ENCODE data around the gene ZNF700. TPM values are rescaled to one million over a fixed set of nuclear protein-coding genes. Genes with fewer than 3 reads are reported as not detected.
"Not testable (repeated sequence)": the region's sequence is repeated elsewhere in the genome, so short reads cannot be mapped to it uniquely, and the experiment has no call there.

Gene ZNF700
- total RNA-seq, 1 donor from 2014 or later = 23.2 TPM

DNA sequence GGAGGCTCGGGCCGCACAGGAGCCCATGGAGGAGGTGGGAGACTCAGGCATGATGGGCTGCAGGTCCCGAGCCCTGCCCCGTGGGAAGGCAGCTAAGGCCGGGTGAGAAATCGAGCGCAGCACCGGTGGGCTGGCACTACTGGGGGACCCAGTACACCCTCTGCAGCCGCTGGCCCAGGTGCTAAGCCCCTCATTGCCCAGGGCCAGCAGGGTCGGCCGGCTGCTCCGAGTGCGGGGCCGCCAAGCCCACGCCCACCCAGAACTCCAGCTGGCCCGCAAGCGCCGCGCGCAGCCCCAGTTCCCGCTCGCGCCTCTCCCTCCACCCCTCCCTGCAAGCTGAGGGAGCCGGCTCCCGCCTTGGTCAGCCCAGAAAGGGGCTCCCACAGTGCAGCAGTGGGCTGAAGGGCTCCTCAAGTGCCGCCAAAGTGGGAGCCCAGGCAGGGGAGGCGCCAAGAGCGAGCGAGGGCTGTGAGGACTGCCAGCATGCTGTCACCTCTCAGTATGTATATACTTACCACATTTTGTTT lies 16.5 kb downstream of the ZNF700 start:
- not testable (repeated sequence) for DNase-seq (ENCODE audit: low read depth)

DNA sequence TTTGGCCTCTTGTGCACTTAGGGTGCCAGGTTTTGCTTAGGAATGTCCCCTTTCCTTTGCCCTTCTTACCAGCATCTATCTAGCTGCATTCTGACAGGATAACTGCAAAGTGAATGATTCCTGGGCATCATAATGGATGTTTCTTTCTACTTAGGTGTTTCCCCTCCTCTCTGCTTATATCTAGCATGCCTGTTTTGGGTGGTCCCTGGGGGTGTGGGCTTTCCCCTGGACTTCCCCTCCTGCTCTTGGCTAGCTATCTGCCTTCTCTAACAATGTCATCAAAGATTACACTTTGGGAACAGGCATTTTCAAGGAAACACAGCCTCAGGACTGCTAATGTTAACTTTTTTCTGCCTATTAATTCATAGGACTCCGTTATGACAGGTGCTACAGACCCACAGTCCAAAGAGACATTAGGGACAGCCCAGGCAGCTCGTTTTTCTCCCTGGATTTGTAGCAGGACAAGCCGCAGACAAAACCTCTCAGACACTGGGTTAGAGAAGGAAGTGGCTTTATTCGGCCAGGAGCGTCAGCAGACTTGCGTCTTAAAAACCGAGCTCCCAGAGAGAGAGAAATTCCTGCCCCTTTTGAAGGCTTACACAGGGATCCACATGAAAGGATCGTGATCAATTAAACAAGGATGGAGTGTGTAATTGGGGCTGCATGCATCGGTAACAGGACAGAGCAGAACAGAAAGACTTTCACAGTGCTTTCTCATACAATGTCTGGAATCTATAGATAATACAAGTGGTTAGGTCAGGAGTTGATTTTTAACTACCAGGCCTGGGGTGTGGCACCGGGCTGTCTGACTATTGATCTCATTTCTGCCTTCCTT lies 17.3 kb downstream of the ZNF700 start:
- no peak for DNase-seq (ENCODE audit: low read depth)

DNA sequence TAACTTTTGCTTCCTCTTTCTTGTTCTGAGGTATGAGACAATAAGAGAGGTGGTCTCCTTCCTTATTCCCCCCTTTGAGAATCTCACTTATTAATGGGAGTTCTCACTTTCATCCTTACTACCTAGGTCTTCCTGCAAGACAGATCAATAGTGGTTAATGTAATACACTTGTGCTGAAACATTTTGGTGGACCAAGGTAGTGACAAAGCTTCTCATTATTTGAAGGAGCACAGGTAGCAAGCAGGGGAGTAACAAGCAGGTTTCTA lies 17.9 kb downstream of the ZNF700 start:
- DNase-seq (ENCODE audit: low read depth) = no peak

DNA sequence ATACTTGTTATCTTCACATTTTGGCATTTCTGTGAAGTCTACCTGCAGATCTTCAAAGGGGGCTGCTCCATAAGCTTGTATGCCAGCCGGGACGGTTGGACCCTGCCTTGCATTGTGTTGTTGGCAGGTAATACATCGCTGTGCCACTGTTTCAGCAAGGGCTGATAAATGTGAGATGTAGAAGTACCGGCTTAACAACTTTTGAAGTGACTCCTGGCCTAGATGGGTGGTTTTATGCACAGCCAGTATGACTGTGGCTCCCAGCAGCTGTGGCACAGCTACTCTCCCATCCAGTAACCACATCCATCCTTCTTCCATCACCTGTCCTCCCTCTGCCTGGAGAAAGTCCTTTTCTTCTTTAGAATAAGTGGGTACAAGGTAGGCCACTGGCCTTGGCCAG lies 19.7 kb downstream of the ZNF700 start:
- no peak for DNase-seq (ENCODE audit: low read depth)

DNA sequence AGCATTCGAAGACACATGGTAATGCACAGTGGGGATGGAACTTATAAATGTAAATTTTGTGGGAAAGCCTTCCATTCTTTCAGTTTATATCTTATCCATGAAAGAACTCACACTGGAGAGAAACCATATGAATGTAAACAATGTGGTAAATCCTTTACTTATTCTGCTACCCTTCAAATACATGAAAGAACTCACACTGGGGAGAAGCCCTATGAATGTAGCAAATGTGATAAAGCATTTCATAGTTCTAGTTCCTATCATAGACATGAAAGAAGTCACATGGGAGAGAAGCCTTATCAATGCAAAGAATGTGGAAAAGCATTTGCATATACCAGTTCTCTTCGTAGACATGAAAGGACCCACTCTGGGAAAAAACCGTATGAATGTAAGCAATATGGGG lies 23.7 kb downstream of the ZNF700 start:
- DNase-seq (ENCODE audit: low read depth) = no peak

DNA sequence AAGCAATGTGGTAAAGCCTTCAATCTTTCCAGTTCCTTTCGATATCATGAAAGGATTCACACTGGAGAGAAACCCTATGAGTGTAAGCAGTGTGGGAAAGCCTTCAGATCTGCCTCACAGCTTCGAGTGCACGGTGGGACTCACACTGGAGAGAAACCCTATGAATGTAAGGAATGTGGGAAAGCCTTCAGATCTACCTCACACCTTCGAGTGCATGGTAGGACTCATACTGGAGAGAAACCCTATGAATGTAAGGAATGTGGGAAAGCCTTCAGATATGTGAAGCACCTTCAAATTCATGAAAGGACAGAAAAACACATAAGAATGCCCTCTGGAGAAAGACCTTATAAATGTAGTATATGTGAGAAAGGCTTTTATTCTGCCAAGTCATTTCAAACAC lies 24.3 kb downstream of the ZNF700 start:
- DNase-seq (ENCODE audit: low read depth) = peak; percentile 19

DNA sequence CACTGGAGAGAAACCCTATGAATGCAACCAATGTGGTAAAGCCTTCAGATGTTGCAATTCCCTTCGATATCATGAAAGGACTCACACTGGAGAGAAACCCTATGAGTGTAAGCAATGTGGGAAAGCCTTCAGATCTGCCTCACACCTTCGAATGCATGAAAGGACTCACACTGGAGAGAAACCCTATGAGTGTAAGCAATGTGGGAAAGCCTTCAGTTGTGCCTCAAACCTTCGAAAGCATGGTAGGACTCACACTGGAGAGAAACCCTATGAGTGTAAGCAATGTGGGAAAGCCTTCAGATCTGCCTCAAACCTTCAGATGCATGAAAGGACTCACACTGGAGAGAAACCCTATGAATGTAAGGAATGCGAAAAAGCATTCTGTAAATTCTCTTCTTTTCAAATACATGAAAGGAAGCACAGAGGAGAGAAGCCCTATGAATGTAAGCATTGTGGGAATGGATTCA lies 24.7 kb downstream of the ZNF700 start:
- not testable (repeated sequence) for DNase-seq (ENCODE audit: low read depth)

DNA sequence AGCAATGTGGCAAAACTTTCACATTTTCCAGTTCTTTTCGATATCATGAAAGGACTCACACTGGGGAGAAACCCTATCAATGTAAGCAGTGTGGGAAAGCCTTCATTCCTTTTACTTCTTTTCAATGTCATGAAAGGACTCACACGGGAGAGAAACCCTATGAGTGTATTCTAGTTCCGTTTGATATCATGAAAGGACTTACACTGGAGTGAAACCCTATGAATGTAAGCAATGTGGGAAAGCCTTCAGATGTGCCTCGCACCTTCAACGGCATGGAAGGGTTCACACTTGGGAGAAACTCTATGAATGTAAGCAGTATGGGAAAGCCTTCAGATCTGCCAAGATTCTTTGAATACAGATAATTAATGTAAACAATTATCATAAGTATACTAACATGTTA lies 25.4 kb downstream of the ZNF700 start:
- DNase-seq (ENCODE audit: low read depth) = no peak

DNA sequence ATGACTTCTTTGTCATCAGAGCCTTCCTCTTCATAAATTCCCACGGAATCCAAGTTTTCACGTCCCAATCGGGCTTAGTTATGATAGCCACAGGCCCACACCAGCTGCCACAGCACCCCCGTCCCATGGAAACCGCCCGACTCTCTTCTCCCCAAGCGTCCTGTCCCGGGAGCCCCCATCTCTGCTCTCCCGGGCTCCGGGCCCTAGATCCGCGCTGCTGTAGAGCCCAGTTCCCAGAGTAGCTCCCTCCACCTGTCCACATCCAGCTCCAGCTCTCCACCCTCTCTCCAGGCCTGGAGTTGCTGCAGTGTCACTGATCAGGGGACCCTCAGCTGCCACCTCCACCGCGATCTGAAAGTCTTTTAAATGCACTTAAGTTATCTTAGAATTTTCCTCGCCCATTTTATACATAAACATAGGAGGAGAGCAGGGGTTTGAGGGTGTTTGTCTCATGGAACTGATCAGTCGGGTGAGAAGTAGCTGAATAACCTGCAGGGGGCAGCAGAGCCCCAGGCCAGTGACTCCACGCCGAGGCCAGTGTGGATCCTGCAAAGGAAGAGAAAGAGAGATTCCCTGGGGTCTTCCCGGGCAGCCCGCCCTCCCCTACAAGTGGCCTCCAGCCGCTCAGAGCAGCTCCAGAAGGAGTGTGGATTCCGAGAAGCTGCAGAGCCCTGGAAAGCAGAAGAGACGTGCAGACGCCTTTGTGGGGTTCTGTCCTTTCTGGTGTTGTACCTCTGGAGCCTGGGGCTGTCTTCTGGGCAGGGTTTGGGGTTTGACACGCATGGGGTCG lies 38.9 kb downstream of the ZNF700 start:
- peak; percentile 29 for DNase-seq (ENCODE audit: low read depth)

DNA sequence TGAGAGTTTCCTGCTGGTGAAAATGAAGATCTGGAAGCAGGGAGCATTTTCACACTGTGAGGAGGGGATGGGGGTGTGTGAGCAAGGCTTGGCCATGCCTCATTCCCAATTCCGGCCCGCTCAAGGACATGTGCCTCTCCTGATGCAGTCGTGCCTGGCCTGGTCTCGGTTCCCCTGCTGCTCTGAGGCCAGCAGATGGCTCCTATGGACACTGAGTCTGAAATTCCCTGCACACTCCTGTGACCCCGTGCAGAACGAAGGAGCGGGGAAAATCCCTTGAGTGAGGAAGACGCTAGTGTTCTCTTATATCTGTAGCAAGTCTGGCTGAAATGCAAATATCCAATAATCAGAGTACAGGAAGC lies 39.6 kb downstream of the ZNF700 start:
- DNase-seq (ENCODE audit: low read depth) = no peak

DNA sequence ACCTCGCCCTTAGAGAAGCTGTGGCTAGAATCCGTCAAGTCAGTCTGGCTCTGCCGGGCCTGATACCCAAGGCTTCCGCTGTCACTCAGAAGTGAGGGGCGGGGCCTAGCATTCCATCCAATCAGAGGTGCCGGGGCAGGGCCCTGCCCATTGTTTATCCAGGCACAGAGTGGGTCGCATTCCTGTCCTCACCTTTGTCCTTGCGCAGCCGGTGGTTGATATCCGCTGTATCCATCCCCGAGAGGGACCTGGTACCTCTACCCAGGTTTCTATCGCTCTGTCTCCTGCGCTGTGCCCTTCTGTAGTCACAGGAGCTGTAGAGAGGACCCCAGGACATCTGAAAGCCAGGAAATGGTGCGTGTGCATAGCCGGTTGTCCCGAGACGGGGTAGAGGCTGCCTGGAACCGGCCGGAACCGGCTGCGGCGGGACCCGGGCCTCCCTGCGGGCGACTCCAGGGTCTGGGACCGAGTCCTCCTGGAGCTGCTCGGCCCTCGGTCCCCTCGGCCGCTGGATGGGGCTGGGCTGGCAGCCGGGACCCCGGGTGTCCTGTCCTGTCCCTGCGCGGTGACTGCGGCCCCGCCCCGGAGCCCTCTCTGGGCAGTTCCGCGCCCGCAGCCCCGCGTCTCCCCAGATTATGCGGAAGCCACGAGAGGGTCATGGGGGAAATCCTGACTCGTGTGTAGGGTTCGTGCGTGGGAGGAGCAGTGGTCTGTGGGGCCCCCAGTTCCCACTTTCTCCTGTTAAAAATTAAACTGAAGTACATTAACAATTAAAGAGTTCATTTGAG lies 40.1 kb downstream of the ZNF700 start, which contains the start of gene ZNF763:
TSS of gene ZNF763 (plus strand) at position 183 of the 788 bp plus-strand sequence. CDS start at position 352, 169 bp downstream.
- peak; percentile 82 for DNase-seq (ENCODE audit: low read depth)

DNA sequence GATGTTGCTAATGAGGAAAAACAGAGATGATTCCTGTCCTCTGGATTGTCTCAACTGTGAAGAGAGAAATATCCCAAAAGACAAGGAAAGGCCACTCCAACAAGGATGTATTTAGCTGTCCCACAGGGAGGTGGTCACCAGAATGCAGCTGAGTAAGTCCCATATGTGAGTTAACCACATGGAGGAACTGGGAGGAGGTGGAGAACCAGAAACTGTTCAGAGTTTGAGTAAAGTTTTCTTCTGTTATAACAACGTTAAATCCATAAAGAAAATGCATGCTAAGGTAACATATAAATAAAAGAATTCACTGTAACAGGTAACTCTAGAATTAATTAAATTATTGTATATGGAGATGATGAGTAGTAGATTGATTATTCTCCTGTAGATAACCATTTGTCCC lies 45.3 kb downstream of the ZNF700 start:
- no peak for DNase-seq (ENCODE audit: low read depth)

DNA sequence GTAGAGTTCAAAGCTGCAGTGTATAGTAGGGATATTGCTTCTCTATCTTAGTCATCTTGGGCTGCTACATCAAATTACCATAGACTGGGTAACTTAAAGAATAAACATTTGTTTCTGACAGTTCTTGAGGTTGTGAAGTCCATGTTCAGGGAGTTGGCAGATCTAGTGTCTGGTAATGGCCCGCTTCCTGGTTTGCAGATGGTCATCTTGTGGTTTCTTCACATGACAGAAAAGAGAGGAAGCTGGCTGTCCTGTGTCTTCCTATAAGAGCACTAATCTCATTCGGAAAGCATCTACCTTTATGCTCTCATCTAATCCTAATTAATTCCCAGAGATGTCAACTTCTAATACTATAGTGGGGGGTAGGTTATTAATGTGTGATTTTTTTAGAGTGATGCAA lies 46.1 kb downstream of the ZNF700 start:
- DNase-seq (ENCODE audit: low read depth) = no peak

DNA sequence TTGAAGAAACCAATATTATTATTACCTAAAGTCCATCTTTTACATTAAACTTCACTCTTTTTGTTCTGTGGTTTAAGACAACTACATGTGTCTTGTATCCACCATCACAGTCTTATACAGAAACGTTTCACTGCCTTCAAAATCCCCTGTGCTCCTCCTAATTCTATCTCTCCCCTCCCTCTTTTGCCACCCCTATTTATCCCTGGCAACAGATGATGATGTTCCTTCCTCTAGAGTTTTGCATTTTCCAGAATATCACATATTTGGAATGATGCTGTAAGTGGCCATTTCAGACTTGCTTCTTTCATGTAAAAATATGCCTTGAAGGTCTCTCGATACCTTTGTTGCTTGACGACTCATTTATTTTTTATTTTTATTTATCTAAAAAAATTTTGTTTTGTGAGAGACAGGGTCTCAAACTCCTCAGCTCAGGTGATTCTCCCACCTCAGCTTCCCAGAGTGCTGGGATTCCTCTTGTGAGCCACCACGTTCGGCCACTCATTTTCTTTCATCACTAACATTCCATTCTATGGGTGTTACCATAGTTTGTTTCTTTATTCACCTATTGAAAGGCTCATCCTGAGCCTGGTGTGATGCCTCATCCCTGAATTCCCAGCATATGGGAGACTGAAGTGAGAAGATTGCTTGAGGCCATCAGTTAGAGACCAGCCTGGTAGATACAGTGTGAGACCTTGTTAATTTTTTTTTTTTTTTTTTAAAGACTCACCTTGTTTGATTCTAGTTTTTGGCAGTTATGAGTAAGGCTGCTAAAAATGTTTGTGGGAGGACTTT lies 48.3 kb downstream of the ZNF700 start:
- DNase-seq (ENCODE audit: low read depth) = no peak

DNA sequence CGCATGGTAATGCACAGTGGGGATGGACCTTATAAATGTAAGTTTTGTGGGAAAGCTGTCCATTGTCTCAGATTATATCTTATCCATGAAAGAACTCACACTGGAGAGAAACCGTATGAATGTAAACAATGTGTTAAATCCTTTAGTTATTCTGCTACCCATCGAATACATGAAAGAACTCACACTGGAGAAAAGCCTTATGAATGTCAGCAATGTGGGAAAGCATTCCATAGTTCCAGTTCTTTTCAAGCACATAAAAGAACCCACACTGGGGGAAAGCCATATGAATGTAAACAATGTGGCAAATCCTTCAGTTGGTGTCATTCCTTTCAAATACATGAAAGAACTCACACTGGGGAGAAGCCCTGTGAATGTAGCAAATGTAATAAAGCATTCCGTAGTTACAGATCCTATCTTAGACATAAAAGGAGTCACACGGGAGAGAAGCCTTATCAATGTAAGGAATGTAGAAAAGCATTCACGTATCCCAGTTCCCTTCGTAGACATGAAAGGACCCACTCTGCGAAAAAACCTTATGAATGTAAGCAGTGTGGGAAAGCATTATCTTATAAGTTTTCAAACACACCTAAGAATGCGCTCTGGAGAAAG lies 53.7 kb downstream of the ZNF700 start:
- no peak for DNase-seq (ENCODE audit: low read depth)

DNA sequence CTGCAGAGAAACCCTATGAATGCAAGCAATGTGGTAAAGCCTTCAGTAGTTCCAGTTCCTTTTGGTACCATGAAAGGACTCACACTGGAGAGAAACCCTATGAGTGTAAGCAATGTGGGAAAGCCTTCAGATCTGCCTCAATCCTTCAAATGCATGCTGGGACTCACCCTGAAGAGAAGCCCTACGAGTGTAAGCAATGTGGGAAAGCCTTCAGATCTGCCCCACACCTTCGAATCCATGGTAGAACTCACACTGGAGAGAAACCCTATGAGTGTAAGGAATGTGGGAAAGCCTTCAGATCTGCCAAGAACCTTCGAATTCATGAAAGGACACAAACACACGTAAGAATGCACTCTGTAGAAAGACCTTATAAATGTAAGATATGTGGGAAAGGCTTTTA lies 54.6 kb downstream of the ZNF700 start:
- no peak for DNase-seq (ENCODE audit: low read depth)

DNA sequence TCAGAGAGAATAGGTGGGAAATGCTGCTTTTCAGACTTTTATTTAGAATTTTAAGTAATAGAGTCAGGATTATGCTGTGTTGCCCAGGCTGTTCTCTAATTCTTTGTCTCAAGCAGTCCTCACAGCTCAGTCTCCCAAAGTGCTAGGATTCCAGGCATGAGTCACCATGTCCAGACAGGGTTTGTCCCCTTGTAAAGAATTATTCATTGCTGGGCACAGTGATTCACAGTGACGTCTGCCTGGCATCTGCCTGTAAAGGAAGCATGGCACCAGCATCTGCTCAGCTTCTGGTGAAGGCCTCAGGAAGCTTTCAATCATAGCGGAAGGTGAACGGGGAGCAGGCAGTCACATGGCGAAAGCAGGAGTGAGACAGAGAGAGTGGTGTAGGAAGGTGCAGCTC lies 57.6 kb downstream of the ZNF700 start:
- peak; percentile 26 for DNase-seq (ENCODE audit: low read depth)

DNA sequence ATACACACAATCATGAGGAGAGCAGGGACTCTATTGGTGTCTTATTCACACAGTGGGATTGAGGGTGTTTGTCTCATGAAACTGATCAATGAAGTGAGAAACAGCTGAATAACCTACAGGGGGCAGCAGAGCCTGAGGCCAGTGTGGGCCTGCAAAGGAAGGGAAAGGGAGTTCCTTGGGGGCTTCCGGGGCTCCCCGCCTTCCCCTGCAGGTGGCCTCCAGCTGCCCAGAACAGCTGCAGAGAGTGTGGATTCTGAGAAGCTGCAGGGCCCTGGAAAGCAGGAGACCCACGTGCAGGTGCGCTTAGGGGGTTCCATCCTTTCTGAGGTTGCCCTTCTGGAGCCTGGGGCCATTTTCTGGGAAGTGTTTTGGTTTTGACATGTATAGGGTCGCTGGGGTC lies 60.1 kb downstream of the ZNF700 start:
- no peak for DNase-seq (ENCODE audit: low read depth)

DNA sequence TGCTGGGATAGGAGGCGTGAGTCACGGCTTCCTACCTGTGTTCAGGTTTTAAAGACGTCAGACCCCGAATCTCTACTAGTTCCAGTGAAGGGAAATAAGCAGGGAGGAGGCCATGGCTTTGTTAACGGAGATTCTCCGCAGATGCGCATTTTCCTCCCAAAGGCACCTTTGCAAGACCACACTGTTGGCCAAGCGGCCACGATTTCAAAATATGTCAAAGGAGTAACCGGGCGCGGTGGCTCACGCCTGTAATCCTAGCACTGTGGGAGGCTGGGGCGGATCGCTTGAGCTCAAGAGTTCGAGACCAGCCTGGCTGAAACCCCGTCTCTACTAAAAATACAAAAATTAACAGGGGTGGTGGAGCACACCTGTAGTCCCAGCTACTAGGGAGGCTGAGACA lies 61.8 kb downstream of the ZNF700 start:
- DNase-seq (ENCODE audit: low read depth) = no peak

DNA sequence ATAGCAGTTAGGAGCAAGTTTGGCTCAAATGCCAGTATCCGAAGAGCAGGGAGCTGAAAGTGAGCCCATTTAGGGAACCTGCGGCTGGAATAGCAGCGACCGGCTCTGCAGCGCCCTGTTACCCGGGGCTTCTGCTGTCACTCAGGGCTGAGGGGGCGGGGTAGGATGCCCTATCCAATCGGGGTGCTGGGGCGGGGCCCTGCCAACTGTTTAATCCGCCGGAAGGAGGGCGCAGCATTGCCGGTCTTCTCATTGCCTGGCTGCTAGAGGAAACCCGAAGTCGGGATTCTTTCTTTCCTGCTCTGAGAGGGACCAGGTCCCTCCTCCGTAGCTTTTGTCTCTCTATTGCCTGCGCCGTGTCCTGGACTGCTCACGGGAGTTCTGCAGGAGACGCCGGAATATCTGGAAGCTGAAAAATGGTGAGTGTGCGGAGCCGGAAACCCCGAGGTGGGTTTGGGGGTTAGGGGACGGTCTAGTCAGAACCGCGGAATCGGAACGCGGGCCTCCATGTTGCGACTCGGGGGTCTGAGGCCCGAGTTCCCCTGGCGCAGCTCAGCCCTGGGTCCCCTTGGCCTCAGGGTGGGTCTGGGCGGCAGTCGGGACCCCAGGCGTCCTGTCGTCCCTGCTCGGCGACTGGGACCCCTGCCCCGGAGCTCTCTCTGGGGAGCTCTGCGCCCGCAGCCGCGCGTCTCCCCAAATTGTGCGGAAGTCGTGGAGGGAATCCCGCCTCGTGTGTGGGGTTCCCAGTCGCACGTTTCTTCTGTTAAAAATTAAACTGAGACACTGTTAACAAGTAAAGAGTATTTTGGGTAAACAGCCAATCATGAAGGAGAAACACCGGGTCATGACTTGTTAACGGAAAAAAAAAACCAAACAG lies 62.7 kb downstream of the ZNF700 start:
- DNase-seq (ENCODE audit: low read depth) = peak; percentile 85

All from renal cortical epithelial cell (primary cell).